GM12878 (cell line): ENCODE measurements around the gene PCYT1B. TPM values are rescaled to one million over a fixed set of nuclear protein-coding genes. Genes with fewer than 3 reads are reported as not detected.

Experiments
- ATAC-seq: fragments of 200-7000 bp; cut with Tn5 transposase; 3 replicates; pipeline ENCODE4 v1.9.1; 2020; ENCODE audit warnings: mild to moderate bottlenecking, moderate library complexity
- BruUV-seq: library from RNA; stranded (reverse); fragments of 400-500 nt; replicated peaks from 2 replicates; lab custom pipeline; 2021; lab: Mats Ljungman, UMichigan
- CTCF ChIA-PET: fragments of 300-600 bp; sonication (Branson Sonifier 250); formaldehyde crosslinking; extraction: SDS; loops from one replicate; lab custom pipeline; 2021; ENCODE audit warnings: inconsistent platforms; lab: Yijun Ruan, JAX
- POLR2A ChIA-PET: fragments of 350-600 bp; formaldehyde crosslinking; extraction: SDS; loops from one replicate; lab custom pipeline; 2021; ENCODE audit warnings: inconsistent platforms; lab: Charles Lee
- RAD21 ChIA-PET: fragments of 300-600 bp; sonication (Branson Sonifier 250); formaldehyde crosslinking; loops from one replicate; lab custom pipeline; 2023; ENCODE audit warnings: antibody characterized with exemption; ENCODE audit not compliant: unreplicated experiment; lab: Charles Lee
- SMC1A ChIA-PET: fragments of 300-600 bp; sonication (Branson Sonifier 250); formaldehyde crosslinking; loops from one replicate; lab custom pipeline; 2023; ENCODE audit not compliant: unreplicated experiment, uncharacterized antibody; lab: Charles Lee
- DNase-seq: peaks from one replicate; pipeline ENCODE4 v3.0.0-alpha.2; 2011; ENCODE audit warnings: low read depth, low spot score
- FAIRE-seq: peaks from 3 replicates; lab custom pipeline; 2011; peaks lifted over from hg19 to GRCh38; lab: Jason Lieb, UNC
- H2AFZ ChIP-seq: 2 replicates; pipeline ENCODE4 v1.6.0; 2011; ENCODE audit warnings: low read depth, low read length, control low read depth; ENCODE audit not compliant: control insufficient read depth
- H3K27ac ChIP-seq: 2 replicates; pipeline ENCODE4 v1.5.1; 2011; ENCODE audit warnings: control low read depth; ENCODE audit not compliant: control insufficient read depth, insufficient read depth
- H3K27me3 ChIP-seq, 2 experiments: replicated peaks in 1 of 2; 2 replicates each; pipeline versions ENCODE4 v1.6.0 to v1.6.1; 2011; ENCODE audit warnings: low read length in 1 of 2; ENCODE audit not compliant: control insufficient read depth in 2 of 2, insufficient read depth in 2 of 2
- H3K36me3 ChIP-seq, 2 experiments: 2 replicates each; pipeline ENCODE4 v1.5.1; 2011; ENCODE audit warnings: low read length in 1 of 2; ENCODE audit not compliant: control insufficient read depth in 2 of 2, insufficient read depth in 2 of 2
- H3K4me1 ChIP-seq: 2 replicates; pipeline ENCODE4 v1.6.1; 2011; ENCODE audit warnings: mild to moderate bottlenecking, low read length, moderate library complexity, mixed read lengths; ENCODE audit not compliant: control insufficient read depth, insufficient read depth
- H3K4me2 ChIP-seq: 2 replicates; pipeline ENCODE4 v1.6.0; 2011; ENCODE audit warnings: control low read depth; ENCODE audit not compliant: control insufficient read depth, insufficient read depth
- H3K4me3 ChIP-seq: fragments of 200-600 bp; sonication (generic); 2 replicates; pipeline ENCODE4 v1.5.1; 2016
- H3K79me2 ChIP-seq: 2 replicates; pipeline ENCODE4 v1.6.0; 2011; ENCODE audit warnings: low read length; ENCODE audit not compliant: control insufficient read depth, insufficient read depth
- H3K9ac ChIP-seq: 2 replicates; pipeline ENCODE4 v1.8.0; 2011; ENCODE audit warnings: low read length, control low read depth, mixed read lengths; ENCODE audit not compliant: control insufficient read depth, insufficient read depth
- H3K9me3 ChIP-seq: replicated peaks from 3 replicates; pipeline ENCODE4 v1.5.1; 2011; ENCODE audit warnings: mild to moderate bottlenecking, low read length; ENCODE audit not compliant: control insufficient read depth, insufficient read depth
- H4K20me1 ChIP-seq: 2 replicates; pipeline ENCODE4 v1.6.0; 2011; ENCODE audit not compliant: control insufficient read depth, insufficient read depth
- FOXM1 ChIP-seq: IDR thresholded peaks from 2 replicates; pipeline ENCODE4 v1.6.1; 2012; ENCODE audit warnings: low read depth, mild to moderate bottlenecking, inconsistent platforms, low read length, moderate library complexity
- IRF4 ChIP-seq: IDR thresholded peaks from 2 replicates; pipeline ENCODE4 v1.6.1; 2011; ENCODE audit warnings: low read depth, low read length
- KAT2A ChIP-seq: conservative IDR thresholded peaks from 2 replicates; pipeline ENCODE4 v1.6.1; 2011; ENCODE audit warnings: low read depth, low read length; ENCODE audit not compliant: control insufficient read depth
- MEF2B ChIP-seq: fragments of 450-650 bp; IDR thresholded peaks from 2 replicates; pipeline ENCODE4 v1.6.1; 2018; ENCODE audit warnings: mild to moderate bottlenecking, moderate library complexity; ENCODE audit not compliant: partially characterized antibody, poor library complexity, severe bottlenecking
- NFYA ChIP-seq: IDR thresholded peaks from 2 replicates; pipeline ENCODE4 v1.6.1; 2011; ENCODE audit warnings: low read depth, mild to moderate bottlenecking, low read length, improper control_type of control experiment, borderline replicate concordance
- NR2C1 ChIP-seq: fragments of 450-650 bp; IDR thresholded peaks from 2 replicates; pipeline ENCODE4 v1.6.1; 2017; ENCODE audit warnings: antibody characterized with exemption, mild to moderate bottlenecking, moderate library complexity
- POLR2A ChIP-seq: IDR thresholded peaks from 2 replicates; pipeline ENCODE4 v1.6.1; 2011; ENCODE audit warnings: low read depth, mild to moderate bottlenecking, low read length
- POLR2AphosphoS5 ChIP-seq: IDR thresholded peaks from 2 replicates; pipeline ENCODE4 v1.6.1; 2011; ENCODE audit warnings: mild to moderate bottlenecking, low read length, inconsistent platforms
- RB1 ChIP-seq: fragments of 450-650 bp; formaldehyde crosslinking; IDR thresholded peaks from 2 replicates; pipeline ENCODE4 v1.6.1; 2017; ENCODE audit warnings: mild to moderate bottlenecking, borderline replicate concordance
- RBBP5 ChIP-seq: fragments of 200-600 bp; sonication (generic); conservative IDR thresholded peaks from 2 replicates; pipeline ENCODE4 v1.6.1; 2016
- RCOR1 ChIP-seq: conservative IDR thresholded peaks from 2 replicates; pipeline ENCODE4 v1.6.1; 2012; ENCODE audit warnings: low read depth, low read length, improper control_type of control experiment
- YBX1 ChIP-seq: fragments of 450-650 bp; IDR thresholded peaks from 2 replicates; pipeline ENCODE4 v1.6.1; 2016; ENCODE audit warnings: antibody characterized with exemption
- YY1 ChIP-seq: IDR thresholded peaks from 2 replicates; pipeline ENCODE4 v1.6.1; 2011; ENCODE audit warnings: low read depth, mild to moderate bottlenecking, low read length
- ZNF274 ChIP-seq: IDR thresholded peaks from one replicate; pipeline ENCODE4 v1.8.0; 2011; ENCODE audit not compliant: insufficient read length, insufficient read depth
- WGBS: methylation state at CpG from one replicate; pipeline ENCODE4 v1.1.6; 2016; ENCODE audit warnings: low lambda C conversion rate; ENCODE audit not compliant: insufficient replicate concordance, insufficient coverage; ENCODE audit errors: missing lambda C conversion rate; 5-methylcytosine and 5-hydroxymethylcytosine counted together
- in situ Hi-C: fragments of 300-500 bp; cut with MboI; formaldehyde crosslinking; loops from 9 replicates; pipeline ENCODE4 v1.14.3; 2018; ENCODE audit warnings: mixed read lengths
- intact Hi-C: fragments of 100-400 bp; cut with micrococcal nuclease; formaldehyde crosslinking; loops from one replicate; pipeline ENCODE4 v1.14.2; 2022; ENCODE audit not compliant: unreplicated experiment
- polyA plus RNA-seq, 11 experiments: library from polyadenylated mRNA; depleted of rRNA in 4 of 11; unstranded in 6 of 11; stranded (reverse) in 5 of 11; fragments of >200 nt; fragmentation: Nextera tagmentation in 4 of 11; fragmentation: Illumina TruSeq in 1 of 11; extraction: Ambion mirVana in 4 of 11; extraction: Trizol in 1 of 11; gene quantifications; 1 replicate in 1 of 11; 2 replicates in 10 of 11; pipeline versions ENCODE4 v1.2.1 to v1.2.3, GENCODE V29; 2011 to 2016; ENCODE audit warnings: inconsistent platforms in 2 of 11, missing spikeins in 2 of 11, low read depth in 1 of 11
- total RNA-seq, 4 experiments: library from RNA; depleted of rRNA in 3 of 4; stranded (reverse); fragments of >200 nt in 3 of 4; fragmentation: Illumina TruSeq in 1 of 4; extraction: Trizol in 1 of 4; gene quantifications; 2 replicates each; pipeline versions ENCODE4 v1.2.1 to v1.2.3, GENCODE V29; 2013 to 2021
- TF ChIP-seq, protein P1 (sequence below): IDR thresholded peaks from 2 replicates; pipeline ENCODE4 v1.6.1; 2011; ENCODE audit warnings: borderline replicate concordance, low read depth, mild to moderate bottlenecking, moderate library complexity, low read length; ENCODE audit not compliant: insufficient read depth, poor library complexity, severe bottlenecking
- TF ChIP-seq, protein P2 (sequence below): fragments of 450-650 bp; IDR thresholded peaks from 2 replicates; pipeline ENCODE4 v1.6.1; 2016; ENCODE audit warnings: mild to moderate bottlenecking

PCYT1B gene
- total and polyA plus RNA-seq, 10 of the 15 experiments (the other 5 are each of a cell fraction or from before 2014, with no cell fraction given) = 0.10 TPM; not detected in 9

DNA sequence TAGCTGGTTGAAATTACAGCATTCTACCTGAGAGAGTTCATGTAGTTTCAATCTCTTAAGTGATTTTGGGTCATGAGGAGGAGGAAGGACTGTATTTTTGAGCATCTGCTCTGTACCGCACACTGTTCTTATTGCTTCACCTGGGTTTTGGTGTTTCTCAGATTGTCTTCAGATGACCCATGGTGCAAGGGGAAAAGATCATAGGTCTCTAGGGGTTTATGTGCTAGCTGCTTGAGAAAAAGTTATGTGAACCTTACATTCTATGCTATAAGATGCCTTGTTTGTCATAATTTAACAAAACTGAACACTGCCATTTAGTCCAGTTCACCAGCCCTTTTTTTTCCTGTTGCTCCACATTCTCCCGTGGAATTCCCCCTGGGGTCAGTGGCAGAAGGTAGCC, 121.7 kb downstream of the PCYT1B start:
- Histone ChIP-seq H3K27ac (no peak overlapping the region), H4K20me1 (no peaks in the 10 kb centered on the region), H3K9ac (no peak overlapping the region), H3K79me2 (no peaks in the 10 kb centered on the region), H3K4me1 (no peaks in the 10 kb centered on the region), H2AFZ (no peak overlapping the region), H3K4me2 (no peak overlapping the region), H3K27me3 (no peaks in the 10 kb centered on the region), H3K36me3 (no peaks in the 10 kb centered on the region; a peak in 1 of 4 replicates), H3K9me3 (no peaks in the 10 kb centered on the region), H3K4me3 (no peak overlapping the region)
- no TSS peak for BruUV-seq
- ChIA-PET CTCF (no interaction called here), POLR2A (interaction anchor here (0.5 to 1.2 kb wide), 3 partner anchors 10 to 55 kb away, joined by 3 to 8 read pairs (median 4); no protein-coding TSS in a partner anchor), RAD21 (interaction anchor here (0.8 kb wide), 1 partner anchor 13 kb away, joined by 3 read pairs; no protein-coding TSS in a partner anchor), SMC1A (interaction anchor here (1.0 to 2.0 kb wide), 3 partner anchors 10 to 14 kb away, joined by 3 to 9 read pairs (median 6); no protein-coding TSS in a partner anchor)
- intact Hi-C loops = no loop called here
- WGBS = 66% methylated on average over 2 of the region's 2 CpGs
- in situ Hi-C loops = no loop called here
- DNase-seq (no peak), ATAC-seq (no peak), FAIRE-seq (no peak)
- peak; percentile 94 for TF ChIP-seq MEF2B
- TF ChIP-seq, protein P1, sequence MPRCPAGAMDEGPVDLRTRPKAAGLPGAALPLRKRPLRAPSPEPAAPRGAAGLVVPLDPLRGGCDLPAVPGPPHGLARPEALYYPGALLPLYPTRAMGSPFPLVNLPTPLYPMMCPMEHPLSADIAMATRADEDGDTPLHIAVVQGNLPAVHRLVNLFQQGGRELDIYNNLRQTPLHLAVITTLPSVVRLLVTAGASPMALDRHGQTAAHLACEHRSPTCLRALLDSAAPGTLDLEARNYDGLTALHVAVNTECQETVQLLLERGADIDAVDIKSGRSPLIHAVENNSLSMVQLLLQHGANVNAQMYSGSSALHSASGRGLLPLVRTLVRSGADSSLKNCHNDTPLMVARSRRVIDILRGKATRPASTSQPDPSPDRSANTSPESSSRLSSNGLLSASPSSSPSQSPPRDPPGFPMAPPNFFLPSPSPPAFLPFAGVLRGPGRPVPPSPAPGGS = no peak

DNA sequence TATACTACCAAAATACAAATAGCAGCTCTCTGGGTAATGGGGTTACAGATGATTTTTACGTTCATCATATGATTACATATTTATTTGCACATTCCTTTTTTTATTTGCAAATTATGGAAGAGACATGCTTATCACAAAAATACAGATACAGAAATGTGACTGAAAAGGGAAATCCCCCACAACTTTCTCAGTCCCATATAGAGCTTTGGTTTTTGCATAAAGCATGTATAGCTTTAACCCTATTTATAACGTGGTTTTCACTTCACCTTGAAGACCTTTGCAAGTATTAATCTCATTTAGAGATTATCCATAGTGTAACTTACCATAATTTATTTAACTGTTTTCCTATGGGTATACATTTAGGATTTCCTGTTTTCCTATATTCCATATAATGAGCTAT, 126.7 kb downstream of the PCYT1B start:
- Histone ChIP-seq H3K27ac (no peak overlapping the region), H3K9ac (no peak overlapping the region), H3K4me3 (no peak overlapping the region), H3K9me3 (no peaks in the 10 kb centered on the region), H3K4me2 (no peak overlapping the region), H3K4me1 (no peaks in the 10 kb centered on the region), H4K20me1 (no peaks in the 10 kb centered on the region), H3K27me3 (no peaks in the 10 kb centered on the region), H2AFZ (no peak overlapping the region), H3K79me2 (no peaks in the 10 kb centered on the region), H3K36me3 (no peaks in the 10 kb centered on the region; a peak in 1 of 4 replicates)
- CTCF ChIA-PET = interaction anchor here (1.0 to 1.7 kb wide), 5 partner anchors 9 to 150 kb away, joined by 3 to 5 read pairs (median 3); no protein-coding TSS in a partner anchor
- no peak for FAIRE-seq
- RAD21 ChIA-PET = interaction anchor here (0.6 kb wide), 1 partner anchor 122 kb away, joined by 3 read pairs; no protein-coding TSS in a partner anchor
- in situ Hi-C loops (no loop called here), intact Hi-C loops (no loop called here)
- SMC1A ChIA-PET = interaction anchor here (0.8 to 1.2 kb wide), 3 partner anchors 8 to 11 kb away, joined by 3 read pairs; no protein-coding TSS in a partner anchor
- WGBS = 30% methylated on average over 2 of the region's 2 CpGs
- POLR2A ChIA-PET = no interaction called here
- ATAC-seq = no peak
- no TSS peak for BruUV-seq
- no peak for DNase-seq
- TF ChIP-seq ZNF274 = no peak
- TF ChIP-seq RBBP5 = no peak
- TF ChIP-seq KAT2A = no peak
- no peak for TF ChIP-seq YY1
- no peak for TF ChIP-seq POLR2A
- no peak for TF ChIP-seq RB1
- TF ChIP-seq, protein P2, sequence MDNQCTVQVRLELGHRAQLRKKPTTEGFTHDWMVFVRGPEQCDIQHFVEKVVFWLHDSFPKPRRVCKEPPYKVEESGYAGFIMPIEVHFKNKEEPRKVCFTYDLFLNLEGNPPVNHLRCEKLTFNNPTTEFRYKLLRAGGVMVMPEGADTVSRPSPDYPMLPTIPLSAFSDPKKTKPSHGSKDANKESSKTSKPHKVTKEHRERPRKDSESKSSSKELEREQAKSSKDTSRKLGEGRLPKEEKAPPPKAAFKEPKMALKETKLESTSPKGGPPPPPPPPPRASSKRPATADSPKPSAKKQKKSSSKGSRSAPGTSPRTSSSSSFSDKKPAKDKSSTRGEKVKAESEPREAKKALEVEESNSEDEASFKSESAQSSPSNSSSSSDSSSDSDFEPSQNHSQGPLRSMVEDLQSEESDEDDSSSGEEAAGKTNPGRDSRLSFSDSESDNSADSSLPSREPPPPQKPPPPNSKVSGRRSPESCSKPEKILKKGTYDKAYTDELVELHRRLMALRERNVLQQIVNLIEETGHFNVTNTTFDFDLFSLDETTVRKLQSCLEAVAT = no peak
- TF ChIP-seq YBX1 = no peak
- no peak for TF ChIP-seq RCOR1
- no peak for TF ChIP-seq POLR2AphosphoS5
- TF ChIP-seq NR2C1 = no peak
- no peak for TF ChIP-seq IRF4
- TF ChIP-seq FOXM1 = no peak
- no peak for TF ChIP-seq NFYA
